H1 (cell line): ENCODE data around the gene TOP2B. TPM values are rescaled to one million over a fixed set of nuclear protein-coding genes. Genes with fewer than 3 reads are reported as not detected.

Experiments
- HDAC6 ChIP-seq: IDR thresholded peaks from one replicate; pipeline ENCODE4 v1.7.1; 2012; ENCODE audit warnings: low read depth, mild to moderate bottlenecking, inconsistent platforms, low read length, moderate library complexity
- USF2 ChIP-seq: IDR thresholded peaks from 2 replicates; pipeline ENCODE4 v1.6.1; 2011; ENCODE audit warnings: low read length, improper control_type of control experiment
- polyA plus RNA-seq, 7 experiments: library from polyadenylated mRNA; depleted of rRNA in 3 of 7; stranded (reverse) in 5 of 7; unstranded in 2 of 7; fragments of >200 nt in 5 of 7; fragments of 200-250 nt in 2 of 7; gene quantifications; 1 replicate in 5 of 7; 2 replicates in 1 of 7; 4 replicates in 1 of 7; pipeline versions ENCODE4 v1.2.1 to v1.2.3, GENCODE V29; 2011 to 2013; ENCODE audit warnings: missing spikeins in 2 of 7, mixed read lengths in 2 of 7
- total RNA-seq: library from RNA; stranded (reverse); fragmentation: NEBNext Ultra II Directional; extraction: Animal tissue kit (Norgen Biotek cat#: 25700); gene quantifications from 2 replicates; pipeline ENCODE4 v1.2.1, GENCODE V29; 2021
- TF ChIP-seq, protein P1 (sequence below): fragments of 300-600 bp; sonication (generic); IDR thresholded peaks from 2 replicates; pipeline ENCODE4 v1.7.1; 2012; ENCODE audit warnings: low read length, moderate library complexity, mild to moderate bottlenecking, inconsistent platforms; ENCODE audit not compliant: insufficient replicate concordance

Gene TOP2B
- total and polyA plus RNA-seq, 2 of the 8 experiments (the other 6 are each of a cell fraction or from before 2014, with no cell fraction given) = 34.9 to 206 TPM

DNA sequence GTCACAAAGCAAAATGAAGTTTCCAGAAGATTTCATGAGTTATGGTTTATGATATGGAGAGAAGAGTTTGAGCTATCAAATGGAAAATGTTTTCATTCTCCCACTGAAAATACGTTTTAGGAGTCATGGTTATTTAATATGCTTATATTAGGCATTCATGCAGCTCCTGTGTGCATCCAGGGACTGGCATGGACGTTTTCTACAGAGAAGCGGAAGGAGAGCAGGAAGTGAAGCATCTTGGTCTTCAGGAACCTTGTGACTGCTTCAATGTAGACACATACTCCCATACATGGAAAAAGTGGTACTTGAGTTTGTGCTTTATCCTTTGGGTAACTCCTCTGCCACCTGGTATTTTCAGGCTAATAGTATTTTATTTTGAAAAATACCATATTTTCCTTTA is 43.3 kb upstream of the TOP2B start (continued):
- TF ChIP-seq, protein P1, sequence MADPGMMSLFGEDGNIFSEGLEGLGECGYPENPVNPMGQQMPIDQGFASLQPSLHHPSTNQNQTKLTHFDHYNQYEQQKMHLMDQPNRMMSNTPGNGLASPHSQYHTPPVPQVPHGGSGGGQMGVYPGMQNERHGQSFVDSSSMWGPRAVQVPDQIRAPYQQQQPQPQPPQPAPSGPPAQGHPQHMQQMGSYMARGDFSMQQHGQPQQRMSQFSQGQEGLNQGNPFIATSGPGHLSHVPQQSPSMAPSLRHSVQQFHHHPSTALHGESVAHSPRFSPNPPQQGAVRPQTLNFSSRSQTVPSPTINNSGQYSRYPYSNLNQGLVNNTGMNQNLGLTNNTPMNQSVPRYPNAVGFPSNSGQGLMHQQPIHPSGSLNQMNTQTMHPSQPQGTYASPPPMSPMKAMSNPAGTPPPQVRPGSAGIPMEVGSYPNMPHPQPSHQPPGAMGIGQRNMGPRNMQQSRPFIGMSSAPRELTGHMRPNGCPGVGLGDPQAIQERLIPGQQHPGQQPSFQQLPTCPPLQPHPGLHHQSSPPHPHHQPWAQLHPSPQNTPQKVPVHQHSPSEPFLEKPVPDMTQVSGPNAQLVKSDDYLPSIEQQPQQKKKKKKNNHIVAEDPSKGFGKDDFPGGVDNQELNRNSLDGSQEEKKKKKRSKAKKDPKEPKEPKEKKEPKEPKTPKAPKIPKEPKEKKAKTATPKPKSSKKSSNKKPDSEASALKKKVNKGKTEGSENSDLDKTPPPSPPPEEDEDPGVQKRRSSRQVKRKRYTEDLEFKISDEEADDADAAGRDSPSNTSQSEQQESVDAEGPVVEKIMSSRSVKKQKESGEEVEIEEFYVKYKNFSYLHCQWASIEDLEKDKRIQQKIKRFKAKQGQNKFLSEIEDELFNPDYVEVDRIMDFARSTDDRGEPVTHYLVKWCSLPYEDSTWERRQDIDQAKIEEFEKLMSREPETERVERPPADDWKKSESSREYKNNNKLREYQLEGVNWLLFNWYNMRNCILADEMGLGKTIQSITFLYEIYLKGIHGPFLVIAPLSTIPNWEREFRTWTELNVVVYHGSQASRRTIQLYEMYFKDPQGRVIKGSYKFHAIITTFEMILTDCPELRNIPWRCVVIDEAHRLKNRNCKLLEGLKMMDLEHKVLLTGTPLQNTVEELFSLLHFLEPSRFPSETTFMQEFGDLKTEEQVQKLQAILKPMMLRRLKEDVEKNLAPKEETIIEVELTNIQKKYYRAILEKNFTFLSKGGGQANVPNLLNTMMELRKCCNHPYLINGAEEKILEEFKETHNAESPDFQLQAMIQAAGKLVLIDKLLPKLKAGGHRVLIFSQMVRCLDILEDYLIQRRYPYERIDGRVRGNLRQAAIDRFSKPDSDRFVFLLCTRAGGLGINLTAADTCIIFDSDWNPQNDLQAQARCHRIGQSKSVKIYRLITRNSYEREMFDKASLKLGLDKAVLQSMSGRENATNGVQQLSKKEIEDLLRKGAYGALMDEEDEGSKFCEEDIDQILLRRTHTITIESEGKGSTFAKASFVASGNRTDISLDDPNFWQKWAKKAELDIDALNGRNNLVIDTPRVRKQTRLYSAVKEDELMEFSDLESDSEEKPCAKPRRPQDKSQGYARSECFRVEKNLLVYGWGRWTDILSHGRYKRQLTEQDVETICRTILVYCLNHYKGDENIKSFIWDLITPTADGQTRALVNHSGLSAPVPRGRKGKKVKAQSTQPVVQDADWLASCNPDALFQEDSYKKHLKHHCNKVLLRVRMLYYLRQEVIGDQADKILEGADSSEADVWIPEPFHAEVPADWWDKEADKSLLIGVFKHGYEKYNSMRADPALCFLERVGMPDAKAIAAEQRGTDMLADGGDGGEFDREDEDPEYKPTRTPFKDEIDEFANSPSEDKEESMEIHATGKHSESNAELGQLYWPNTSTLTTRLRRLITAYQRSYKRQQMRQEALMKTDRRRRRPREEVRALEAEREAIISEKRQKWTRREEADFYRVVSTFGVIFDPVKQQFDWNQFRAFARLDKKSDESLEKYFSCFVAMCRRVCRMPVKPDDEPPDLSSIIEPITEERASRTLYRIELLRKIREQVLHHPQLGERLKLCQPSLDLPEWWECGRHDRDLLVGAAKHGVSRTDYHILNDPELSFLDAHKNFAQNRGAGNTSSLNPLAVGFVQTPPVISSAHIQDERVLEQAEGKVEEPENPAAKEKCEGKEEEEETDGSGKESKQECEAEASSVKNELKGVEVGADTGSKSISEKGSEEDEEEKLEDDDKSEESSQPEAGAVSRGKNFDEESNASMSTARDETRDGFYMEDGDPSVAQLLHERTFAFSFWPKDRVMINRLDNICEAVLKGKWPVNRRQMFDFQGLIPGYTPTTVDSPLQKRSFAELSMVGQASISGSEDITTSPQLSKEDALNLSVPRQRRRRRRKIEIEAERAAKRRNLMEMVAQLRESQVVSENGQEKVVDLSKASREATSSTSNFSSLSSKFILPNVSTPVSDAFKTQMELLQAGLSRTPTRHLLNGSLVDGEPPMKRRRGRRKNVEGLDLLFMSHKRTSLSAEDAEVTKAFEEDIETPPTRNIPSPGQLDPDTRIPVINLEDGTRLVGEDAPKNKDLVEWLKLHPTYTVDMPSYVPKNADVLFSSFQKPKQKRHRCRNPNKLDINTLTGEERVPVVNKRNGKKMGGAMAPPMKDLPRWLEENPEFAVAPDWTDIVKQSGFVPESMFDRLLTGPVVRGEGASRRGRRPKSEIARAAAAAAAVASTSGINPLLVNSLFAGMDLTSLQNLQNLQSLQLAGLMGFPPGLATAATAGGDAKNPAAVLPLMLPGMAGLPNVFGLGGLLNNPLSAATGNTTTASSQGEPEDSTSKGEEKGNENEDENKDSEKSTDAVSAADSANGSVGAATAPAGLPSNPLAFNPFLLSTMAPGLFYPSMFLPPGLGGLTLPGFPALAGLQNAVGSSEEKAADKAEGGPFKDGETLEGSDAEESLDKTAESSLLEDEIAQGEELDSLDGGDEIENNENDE = no peak
- TF ChIP-seq USF2 (no peak), HDAC6 (no peak)
